Measurements from ENCODE around the gene SRD5A3. TPM values are rescaled to one million over a fixed set of nuclear protein-coding genes. Genes with fewer than 3 reads are reported as not detected.

SRD5A3 gene
- total RNA-seq, 1 donor from 2014 or later, result 9.1 TPM

DNA sequence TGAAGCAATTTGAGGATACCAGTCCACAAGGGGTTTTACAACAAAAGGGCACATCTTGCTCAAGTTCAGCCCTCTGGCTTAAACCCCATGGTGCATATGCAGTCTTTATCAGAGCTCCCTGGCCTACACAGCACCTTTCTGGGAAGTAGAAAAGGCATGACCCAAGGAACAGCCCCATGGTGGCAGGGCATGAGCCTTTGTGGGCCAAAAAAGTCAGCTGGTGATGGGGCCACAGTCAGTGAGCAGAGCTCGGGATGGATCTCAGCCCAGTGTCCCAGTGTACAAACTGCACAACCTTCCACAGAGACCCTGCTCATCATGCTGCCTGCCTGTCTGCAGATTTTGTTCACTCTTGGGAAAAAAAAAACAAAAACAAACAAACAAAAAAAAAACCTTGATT is 27.4 kb downstream of the SRD5A3 start:
- DNase-seq (ENCODE audit: low read depth in 2 of 2), result no peak

DNA sequence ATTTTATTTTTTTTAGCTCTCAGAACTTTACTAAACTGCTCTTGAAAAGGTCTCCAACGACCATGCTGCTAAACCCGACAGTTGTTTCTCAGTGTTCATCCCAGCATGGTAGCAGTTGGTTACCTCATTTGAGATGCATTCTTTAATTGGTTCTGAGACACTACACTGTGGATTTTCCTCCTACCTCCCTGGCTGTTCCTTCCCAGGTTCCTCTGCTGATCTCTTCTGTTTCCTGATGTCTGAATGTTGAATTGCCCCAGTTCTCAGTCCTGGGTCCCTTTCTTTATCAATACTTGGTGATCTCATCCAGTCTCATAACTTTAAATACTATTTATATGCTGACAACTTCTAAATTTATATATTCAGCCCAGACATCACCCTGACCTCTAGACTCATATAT is 30.7 kb downstream of the SRD5A3 start:
- DNase-seq (ENCODE audit: low read depth in 2 of 2), result no peak

DNA sequence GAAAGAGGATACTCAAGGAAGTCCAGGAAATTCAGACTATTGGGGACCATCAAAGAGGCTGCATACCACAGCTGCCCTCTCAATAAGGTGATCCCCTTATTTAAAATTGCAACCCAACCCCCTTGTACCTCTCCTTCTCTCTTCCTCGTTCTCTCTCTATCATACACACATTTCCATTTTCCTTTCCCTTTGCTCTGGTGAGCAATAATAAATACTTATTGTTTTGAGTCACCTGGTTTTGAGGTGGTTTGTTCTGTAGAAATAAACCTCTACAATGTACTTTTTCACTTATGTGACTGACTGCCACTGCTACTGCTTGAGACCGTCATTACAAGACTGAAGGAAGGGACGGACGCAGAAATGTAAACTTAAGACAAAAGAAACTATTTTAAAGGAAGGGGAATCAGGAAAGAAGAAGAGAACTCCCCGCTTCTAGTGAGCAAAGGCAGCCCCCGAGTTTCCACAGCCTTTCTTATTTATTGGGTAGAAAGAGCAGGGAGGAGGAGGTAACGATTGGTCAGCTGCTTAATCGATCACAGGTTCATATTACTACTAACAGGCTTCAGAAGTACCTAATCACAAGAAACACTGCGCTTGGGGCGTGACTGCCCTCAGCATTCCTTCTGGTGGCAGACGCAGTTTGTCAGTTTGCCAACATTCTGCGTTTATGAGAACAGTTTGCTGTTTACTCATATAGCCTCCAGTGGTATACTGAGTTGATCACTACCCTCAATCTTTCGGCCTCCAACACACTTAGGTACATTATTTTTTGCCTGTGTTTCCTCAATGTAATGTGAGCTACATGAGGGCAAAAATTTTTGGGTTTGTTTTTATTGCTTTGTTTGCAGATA is 32.8 kb downstream of the SRD5A3 start:
- DNase-seq (ENCODE audit: low read depth in 2 of 2), result peak in 1 of 2 donors; percentile 54

DNA sequence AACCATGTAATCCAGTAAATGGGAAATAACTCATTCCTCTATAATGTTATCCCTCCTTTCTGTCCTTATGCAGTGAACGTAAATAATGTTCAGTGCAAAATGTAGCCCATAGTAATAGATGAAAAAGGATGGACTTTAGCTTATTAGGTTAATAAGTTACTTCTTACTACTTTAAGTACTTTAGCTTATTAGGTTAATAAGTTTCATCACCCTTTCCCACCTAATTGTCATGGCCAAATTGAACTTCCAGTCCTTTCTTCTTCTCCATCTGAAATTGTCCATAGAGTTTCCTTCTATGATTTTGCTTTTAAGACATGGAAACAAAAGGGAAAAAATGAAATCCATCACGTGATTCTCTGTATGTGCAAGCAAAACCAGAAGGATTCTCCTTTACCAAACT is 34.5 kb downstream of the SRD5A3 start:
- DNase-seq (ENCODE audit: low read depth in 2 of 2), result no peak

DNA sequence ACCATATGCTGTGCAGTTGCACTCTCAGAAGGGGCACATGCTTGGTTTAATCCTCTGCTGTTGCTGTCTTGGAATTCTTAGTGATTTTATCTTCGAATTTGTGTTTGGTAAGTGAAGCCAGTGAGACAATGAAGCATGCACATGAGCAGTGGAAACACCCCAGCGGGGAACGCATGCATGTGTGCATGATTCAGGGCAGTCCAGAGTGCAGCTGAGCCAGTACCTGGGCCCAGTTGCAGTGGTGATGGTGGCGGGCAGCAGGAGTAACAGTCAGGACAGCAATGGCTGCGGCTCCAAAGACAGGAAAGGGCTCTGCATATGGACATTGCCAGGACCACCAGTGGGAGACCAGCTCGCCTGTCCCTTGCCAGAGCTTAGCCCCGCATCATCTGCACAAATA is 35.5 kb downstream of the SRD5A3 start:
- DNase-seq (ENCODE audit: low read depth in 2 of 2), result no peak

DNA sequence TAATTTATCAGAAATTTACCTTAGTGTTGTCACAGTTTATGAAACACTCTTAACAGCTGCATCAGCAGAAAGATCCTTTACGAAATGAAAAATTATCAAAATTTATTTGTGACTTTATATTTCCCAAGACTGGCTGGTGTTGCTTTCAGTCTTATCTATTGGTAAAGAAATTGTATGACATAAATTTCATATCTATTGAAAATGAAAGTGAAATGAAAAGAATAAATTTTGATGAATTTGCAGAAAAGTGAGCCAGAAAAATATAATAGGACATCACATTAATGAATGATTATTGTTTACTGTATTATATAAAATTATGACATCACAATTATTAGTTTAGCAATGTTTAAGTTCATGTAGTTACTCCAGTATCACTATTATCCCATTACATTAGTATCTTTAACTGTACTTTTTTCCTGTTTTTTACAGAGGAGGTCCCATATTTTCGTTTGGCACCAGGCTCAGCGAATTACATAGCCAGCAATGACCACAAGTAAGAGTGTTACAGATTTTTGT is 36.5 kb downstream of the SRD5A3 start:
- DNase-seq (ENCODE audit: low read depth in 2 of 2), result no peak

DNA sequence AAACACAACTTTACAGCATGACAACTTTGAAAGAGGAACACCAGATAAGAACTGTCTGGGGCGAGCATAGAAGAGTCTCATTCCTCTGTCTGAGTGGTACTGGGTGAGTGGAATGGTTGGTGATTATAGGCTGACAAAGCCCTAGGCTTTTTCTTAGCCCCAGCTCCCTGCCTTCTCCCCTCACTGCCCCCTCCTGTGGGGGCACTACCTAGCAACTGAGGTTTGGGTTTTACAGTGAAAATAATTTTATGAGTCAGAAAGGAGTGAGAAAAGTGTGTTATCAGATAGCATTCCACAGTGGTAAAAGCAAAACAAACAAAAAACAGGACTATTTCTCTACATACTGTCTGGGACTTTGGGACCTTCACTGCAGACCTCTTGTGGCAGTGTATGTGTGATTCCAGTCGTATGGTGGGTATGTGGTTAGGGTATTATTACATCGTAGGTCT is 39.2 kb downstream of the SRD5A3 start:
- DNase-seq (ENCODE audit: low read depth in 2 of 2), result no peak

DNA sequence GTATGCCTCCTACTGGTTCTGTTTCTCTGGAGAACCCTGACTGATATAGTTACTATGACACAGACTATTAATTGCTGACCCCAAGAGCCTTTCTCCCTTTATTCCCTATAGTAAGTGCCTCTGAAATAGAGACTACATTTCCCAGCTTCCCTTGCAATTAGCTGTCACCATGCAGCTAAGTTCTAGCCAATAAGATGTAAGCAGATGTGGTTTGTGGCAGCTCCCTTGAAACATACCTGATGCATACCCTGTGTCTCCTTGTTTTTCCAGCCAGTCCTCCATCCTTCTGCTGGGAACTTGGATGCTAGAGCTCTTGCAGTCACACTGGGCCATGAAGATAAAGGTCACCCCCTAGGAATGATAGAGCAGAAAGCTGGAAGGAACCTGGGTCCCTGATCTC is 40.0 kb downstream of the SRD5A3 start:
- peak; percentile 36 to 52 for DNase-seq (ENCODE audit: low read depth in 2 of 2)

DNA sequence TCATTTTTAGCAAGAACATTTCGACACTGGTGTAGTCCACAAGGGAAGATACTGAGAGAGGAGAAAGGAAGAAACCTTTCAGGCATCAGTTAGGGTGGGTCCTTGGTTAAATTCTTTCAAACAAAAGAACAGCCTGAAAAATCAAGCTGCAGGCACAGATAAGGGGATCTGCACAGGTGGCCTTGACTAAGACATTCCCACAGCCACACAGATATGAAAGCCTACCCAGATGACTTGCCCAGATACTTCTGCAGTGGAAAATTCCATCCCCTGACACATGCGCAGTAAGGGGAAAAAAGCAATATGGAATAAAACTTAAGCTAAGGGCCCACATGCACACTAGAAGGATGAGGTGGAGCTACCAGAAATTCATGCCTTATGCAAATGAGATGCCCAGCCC is 40.8 kb downstream of the SRD5A3 start:
- DNase-seq (ENCODE audit: low read depth in 2 of 2), result no peak

DNA sequence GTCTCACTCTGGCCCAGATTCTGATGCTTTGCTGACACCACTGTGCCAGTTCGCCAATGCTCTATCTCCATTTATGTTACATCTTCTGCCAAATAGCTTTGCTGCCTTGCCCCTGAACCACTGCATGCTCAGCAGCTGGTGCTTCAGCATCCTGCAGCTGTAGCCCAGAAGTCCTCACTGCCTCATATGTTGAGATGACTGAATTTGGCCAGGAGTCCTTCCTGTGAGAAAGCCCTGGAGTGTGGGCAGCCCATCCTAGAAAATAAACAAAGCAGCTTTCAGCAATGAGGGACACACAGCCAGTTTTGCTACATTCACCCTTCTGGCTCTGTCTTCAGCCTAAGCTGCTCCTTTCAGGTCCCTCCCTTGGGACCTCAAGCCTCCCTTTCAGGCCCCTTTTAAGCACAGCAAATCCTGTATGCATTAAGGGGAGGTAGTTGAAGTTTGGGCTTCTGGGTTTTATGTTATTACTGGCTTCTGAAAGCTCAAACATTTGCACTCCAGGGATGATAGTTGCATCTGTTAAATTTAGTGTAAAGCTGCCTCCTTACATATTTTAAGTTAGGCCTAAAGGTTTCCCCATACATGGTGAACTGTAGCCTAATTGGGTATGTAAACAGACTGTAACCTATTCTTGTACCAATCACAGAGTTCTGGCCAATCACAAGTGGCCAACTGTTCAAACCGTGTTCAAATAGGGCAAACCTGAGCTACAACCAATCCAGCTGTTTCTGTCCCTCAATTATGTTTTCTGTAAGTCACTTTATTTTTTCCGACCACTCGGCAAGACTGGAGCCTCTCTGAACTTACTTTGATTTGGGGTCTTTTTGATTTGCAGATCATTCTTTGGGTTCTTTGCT is 47.6 kb downstream of the SRD5A3 start:
- DNase-seq (ENCODE audit: low read depth in 2 of 2), result peak in 1 of 2 donors; percentile 45

DNA sequence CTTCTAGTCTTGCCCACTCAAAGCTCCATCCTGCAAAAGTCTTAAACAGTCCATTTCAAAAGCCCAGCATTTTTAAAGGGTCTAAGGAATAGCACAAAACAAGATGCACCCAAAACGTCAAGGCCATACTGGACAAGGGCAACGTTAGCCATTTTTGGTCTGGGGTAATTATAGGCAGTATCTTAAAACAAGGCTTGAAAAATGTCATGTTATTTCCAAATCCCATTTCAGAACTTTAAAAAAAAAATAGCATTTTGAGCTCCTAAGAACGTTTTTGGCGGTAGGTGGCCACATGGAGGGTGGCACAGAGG is 49.1 kb downstream of the SRD5A3 start:
- DNase-seq (ENCODE audit: low read depth in 2 of 2), result no peak

DNA sequence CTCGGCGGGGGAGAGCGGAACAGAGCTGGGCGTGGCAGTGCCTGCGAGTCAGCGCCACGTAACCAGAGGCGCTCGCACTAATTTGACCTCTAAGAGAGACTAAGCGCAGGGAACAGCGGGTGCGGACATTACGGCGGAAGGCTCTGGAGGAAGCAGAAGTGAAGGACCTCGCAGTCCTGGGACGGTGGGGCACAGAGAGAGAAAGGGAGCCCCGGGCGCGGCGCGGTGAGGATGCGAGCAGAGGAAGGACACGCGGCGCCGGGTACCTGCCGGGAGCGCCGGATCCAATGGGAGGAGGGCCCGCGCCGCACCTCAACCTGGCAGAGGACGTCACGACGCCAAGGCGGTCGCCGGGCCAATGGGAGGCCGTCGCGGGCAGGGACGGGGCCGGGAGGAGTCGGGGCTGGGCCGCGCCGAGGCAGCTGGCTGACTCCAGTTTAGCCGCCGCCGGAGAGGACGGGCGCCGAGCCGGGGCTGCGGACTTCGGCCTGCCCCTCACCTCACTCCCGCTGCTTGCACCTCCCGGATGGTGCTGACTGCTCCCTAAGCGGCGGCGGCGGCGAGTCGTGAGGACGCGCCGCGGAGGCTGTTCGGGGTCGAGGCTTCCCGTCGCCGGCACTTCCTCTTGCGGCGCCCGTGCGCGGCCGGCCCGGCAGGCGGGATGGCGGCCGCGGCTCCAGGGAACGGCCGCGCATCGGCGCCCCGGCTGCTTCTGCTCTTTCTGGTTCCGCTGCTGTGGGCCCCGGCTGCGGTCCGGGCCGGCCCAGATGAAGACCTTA is 49.7 kb downstream of the SRD5A3 start, which contains the start of gene TMEM165:
Gene TMEM165 (plus strand): TSS at position 429 of the 779 bp plus-strand sequence. CDS start 233 bp downstream, at position 662.
- DNase-seq (ENCODE audit: low read depth in 2 of 2), result peak; percentile 87 to 92

DNA sequence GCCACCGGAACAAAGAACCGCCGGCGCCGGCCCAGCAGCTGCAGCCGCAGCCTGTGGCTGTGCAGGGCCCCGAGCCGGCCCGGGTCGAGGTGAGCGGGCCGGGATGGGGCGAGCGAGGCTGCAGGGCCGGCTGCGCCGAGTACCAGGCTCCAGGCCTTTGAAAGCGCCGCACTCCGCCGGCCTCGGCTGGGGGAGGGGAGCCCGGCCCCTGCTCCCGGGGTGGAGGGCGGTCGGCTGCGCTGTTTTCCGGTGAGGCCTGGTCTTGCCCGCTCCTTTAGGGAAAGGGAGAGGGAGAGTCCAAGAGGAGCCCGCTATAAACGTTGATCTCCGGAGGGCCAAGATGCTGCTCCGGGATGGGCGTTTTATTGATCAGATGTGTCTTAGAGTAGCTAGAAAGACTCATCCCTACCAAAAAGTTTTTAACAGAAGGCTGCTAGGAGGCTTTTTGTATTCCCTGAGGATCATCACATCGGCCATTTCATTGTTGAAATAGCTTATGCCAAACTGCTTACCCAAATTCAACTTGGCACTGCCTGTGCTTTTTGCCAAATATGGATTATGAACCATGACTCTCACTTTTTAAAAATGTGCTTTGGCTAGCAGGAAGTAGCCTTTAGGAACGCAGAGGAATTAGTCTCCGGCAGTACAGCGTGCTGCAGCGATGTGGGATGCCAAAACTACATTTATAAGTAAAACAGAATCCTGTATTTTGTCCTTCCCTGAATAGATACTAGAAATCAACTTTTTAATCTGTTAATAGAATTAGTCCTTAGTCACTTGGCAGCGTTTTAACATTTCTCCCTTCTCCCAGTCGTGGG is 50.5 kb downstream of the SRD5A3 start:
- DNase-seq (ENCODE audit: low read depth in 2 of 2), result peak; percentile 45 to 55

DNA sequence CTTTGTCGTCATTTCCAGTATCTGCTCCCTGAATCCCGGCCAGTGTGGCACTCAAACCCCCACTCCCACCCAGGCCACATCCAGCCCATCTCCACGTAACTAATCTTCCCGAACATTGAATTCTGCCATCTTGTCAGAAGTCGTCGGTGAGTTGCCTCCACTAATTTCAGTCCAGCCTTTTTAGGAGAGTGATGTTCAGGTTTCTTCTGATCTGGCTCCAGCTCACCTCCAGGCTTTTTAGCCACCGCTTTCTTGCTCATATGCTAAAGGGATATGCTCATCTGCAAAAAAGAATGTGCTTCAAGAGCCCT is 51.0 kb downstream of the SRD5A3 start:
- DNase-seq (ENCODE audit: low read depth in 2 of 2), result peak in 1 of 2 donors; percentile 22

DNA sequence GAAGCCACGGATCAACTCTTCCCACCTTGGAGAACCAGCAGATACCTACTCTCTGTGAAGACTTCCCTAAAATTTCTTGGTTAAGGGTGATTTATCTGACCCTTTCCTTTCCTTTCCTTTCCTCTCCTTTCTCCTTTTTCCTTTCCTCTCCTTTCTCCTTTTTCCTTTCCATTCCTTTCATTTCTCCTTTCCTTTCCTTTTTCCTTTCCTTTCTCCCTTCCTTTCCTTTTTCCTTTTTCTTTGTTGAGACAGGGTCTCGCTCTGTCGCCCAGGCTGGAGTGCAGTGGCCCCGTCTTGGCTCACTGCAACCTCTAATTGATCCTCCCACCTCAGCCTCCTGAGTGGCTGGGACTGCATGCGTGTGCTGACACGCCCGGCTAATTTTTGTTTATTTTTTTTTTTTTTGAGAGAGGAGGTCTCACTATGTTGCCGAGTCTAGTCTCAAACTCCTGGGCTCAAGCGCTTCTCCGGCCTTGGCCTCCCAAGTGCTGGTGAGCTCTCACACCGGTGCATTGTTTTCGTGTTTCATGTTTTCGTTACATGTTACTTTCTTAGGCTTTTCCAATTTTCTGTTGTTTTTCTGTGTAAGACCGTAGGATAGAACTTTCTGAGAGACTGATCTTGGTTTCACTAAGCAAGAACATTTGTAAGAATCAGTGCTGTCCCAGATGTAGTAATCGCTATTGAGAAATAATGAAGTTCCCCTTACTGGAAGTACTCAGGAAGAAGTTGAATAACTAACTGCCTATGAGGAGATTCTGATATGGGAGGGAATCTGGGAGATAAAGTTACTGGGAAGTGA is 51.7 kb downstream of the SRD5A3 start:
- peak in 1 of 2 donors; percentile 53 for DNase-seq (ENCODE audit: low read depth in 2 of 2)

DNA sequence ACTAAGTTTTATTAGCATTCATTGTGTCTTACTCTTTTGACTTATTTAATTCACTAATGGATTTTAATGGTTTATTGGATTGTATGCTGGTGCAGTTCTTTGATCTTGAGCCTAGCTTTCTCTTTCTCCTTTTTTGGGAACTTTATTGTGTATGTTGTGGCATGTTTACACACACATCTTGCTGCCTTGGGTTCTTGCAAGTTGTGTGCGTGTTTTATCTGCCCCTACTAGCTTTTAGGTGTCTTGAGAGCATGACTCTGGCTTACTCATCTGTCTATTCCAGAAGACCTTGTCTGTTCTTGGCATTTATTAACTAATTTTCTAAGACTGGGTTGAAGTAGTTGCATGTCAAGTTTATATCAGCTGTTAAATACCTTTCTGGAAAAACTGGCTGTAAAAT is 52.4 kb downstream of the SRD5A3 start:
- DNase-seq (ENCODE audit: low read depth in 2 of 2), result peak in 1 of 2 donors; percentile 38

DNA sequence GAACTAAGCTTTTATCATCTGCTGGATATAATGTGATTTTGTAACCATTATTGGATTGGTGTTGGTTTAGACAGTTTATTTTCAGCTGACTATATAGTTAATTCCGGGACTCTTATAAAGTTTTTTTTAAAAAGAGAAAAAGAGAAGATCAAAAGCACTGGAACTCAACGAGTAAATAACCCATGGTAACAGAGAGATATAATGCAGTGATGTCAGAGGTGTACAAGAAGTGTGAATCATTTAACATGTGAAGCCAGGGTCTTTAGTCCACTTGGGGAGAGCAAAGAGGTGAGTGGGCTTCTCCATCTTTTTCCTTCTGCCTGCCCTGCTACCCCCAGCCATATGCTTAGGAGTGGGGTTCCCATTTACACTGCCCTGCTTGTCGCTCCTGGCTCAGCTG is 52.9 kb downstream of the SRD5A3 start:
- peak; percentile 16 to 36 for DNase-seq (ENCODE audit: low read depth in 2 of 2)

DNA sequence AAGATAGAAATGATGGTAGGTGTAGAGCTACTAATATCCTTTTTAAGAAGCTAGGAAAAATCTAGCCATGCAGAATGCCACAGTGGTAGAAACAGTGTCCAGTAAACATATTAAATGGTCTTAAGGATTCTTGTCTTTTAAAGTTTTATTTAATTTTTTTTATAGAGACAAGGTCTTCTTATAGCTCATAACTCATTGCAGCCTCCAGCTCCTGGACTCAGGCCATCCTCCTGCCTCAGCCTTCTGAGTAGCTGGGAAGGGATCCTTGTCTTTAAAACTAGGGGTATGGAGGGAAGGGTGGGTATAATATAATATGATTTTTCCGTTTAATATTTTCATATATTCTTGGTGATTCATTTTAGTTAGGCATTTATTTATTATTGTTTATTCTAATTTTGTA is 53.5 kb downstream of the SRD5A3 start:
- no peak for DNase-seq (ENCODE audit: low read depth in 2 of 2)

DNA sequence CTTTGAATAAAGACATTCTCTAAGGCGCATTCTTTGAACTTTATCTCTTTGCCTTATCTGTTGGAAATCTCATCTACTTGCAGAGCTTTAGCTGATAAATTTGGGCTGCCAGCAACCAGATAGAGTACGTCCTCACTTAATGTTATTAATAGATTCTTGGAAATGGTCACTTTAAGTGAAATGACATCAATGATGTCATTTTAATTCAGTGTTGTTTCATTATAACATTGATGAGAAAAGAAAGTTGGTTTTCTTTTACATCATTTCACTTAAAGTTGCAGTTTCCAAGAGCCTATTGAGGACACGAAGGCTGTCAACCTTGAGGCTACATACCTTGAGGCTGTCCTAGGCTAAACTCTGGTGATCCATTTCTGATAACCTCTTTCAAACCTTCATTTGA is 59.0 kb downstream of the SRD5A3 start:
- no peak for DNase-seq (ENCODE audit: low read depth in 2 of 2)

DNA sequence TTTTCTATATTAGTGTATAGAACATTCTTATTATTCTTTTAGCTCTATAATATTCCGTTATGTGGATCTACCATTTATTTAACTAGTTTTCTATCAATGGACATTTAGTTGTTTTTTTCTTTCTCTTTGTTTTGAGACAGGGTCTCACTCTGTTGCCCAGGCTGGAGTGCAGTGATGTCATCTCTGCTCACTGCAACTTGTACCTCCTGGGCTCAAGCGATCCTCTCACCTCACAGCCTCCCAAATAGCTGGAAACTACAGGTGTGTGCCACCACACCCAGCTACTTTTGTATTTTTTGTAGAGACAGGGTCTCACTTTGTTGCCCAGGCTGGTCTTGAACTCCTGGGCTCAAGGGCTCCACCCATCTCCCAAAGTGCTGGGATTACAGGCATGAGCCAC is 60.5 kb downstream of the SRD5A3 start:
- no peak for DNase-seq (ENCODE audit: low read depth in 2 of 2)

All from lung microvascular endothelial cell (primary cell).